Body of pancreas (tissue), 4 donors: ENCODE data around the gene VTN. TPM values are rescaled to one million over a fixed set of nuclear protein-coding genes. Genes with fewer than 3 reads are reported as not detected.

Experiments used
- ATAC-seq: fragments of 150-250 bp; one replicate; pipeline ENCODE4 v1.9.1; 2016
- DNase-seq, 4 donors: peaks; one replicate each; pipeline ENCODE4 v3.0.0-alpha.2; 2019
- H3K27ac ChIP-seq, 4 donors: fragments of 200-600 bp; sonication (generic); 1 replicate in 3 of 4; 2 replicates in 1 of 4; pipeline versions ENCODE4 v1.5.1 to v1.6.1; 2016 to 2019; ENCODE audit warnings: mild to moderate bottlenecking in 1 of 4, mixed read lengths in 1 of 4, moderate library complexity in 1 of 4
- H3K27me3 ChIP-seq, 2 donors: fragments of 200-600 bp; sonication (generic); one replicate each; pipeline ENCODE4 v1.6.0; 2016; ENCODE audit warnings: mild to moderate bottlenecking in 1 of 2
- H3K36me3 ChIP-seq, 2 donors: fragments of 200-600 bp; sonication (generic); replicated peaks in 1 of 2; 2 replicates each; pipeline ENCODE4 v1.5.1; 2016; ENCODE audit warnings: low read depth in 2 of 2; ENCODE audit not compliant: insufficient read depth in 1 of 2
- H3K4me1 ChIP-seq: fragments of 200-600 bp; sonication (generic); one replicate; pipeline ENCODE4 v1.6.0; 2016
- H3K4me3 ChIP-seq, 2 donors: fragments of 200-600 bp; sonication (generic); 1 replicate in 1 of 2; 2 replicates in 1 of 2; pipeline ENCODE4 v1.5.1; 2016 to 2019
- H3K9me3 ChIP-seq, 3 donors: fragments of 200-600 bp; sonication (generic); 1 replicate in 2 of 3; 2 replicates in 1 of 3; pipeline ENCODE4 v1.5.1; 2016
- POLR2A ChIP-seq, 3 donors: fragments of 450-650 bp; IDR thresholded peaks; one replicate each; pipeline ENCODE4 v1.6.1; 2016; ENCODE audit warnings: antibody characterized with exemption in 3 of 3, mild to moderate bottlenecking in 2 of 3
- WGBS, 2 donors: methylation state at CpG; one replicate each; pipeline ENCODE4 v1.1.5; 2017; 5-methylcytosine and 5-hydroxymethylcytosine counted together
- intact Hi-C: fragments of 100-400 bp; cut with DNase I; formaldehyde crosslinking; loops from one replicate; pipeline ENCODE4 v1.15.1; 2023
- total RNA-seq, 2 donors: library from RNA; depleted of rRNA; stranded (reverse); fragments of >200 nt; gene quantifications; one replicate each; pipeline ENCODE4 v1.1.0, GENCODE V29; 2016
- TF ChIP-seq, protein P1 (sequence below), 7 experiments: fragments of 450-650 bp in 4 of 7; fragments of 200-600 bp in 3 of 7; sonication (generic) in 3 of 7; IDR thresholded peaks; one replicate each; pipeline ENCODE4 v1.5.1; 2016 to 2019; ENCODE audit warnings: antibody characterized with exemption in 7 of 7

The VTN gene
- 1 to 10 TPM; 4.2 to 6.6 TPM for total RNA-seq

GRCh38 chr17:28370035-28370743 is at the start of gene VTN:
Gene VTN, minus strand, starts transcription at chr17:28370307. Its CDS starts 104 bp downstream, at chr17:28370203.
- intact Hi-C loops, result no loop called here
- WGBS, 2 donors, result 4 to 17% methylated on average over 4 to 8 of the region's 8 CpGs
- DNase-seq (peak; percentile 64 to 84 (median 75)), ATAC-seq (peak; percentile 80)
- no peak within 1 kb of the TSS for H3K4me3 ChIP-seq
- H3K36me3 ChIP-seq, result no peaks in the 10 kb centered on the region
- H3K4me1 ChIP-seq, result peaks cover 40% of the 10 kb centered on the region
- H3K9me3 ChIP-seq, result no peaks in the 10 kb centered on the region
- no peaks in the 10 kb centered on the region for H3K27me3 ChIP-seq
- TF ChIP-seq POLR2A (IDR thresholded peaks at IDR 0.05), result no peak
- TF ChIP-seq, protein P1, sequence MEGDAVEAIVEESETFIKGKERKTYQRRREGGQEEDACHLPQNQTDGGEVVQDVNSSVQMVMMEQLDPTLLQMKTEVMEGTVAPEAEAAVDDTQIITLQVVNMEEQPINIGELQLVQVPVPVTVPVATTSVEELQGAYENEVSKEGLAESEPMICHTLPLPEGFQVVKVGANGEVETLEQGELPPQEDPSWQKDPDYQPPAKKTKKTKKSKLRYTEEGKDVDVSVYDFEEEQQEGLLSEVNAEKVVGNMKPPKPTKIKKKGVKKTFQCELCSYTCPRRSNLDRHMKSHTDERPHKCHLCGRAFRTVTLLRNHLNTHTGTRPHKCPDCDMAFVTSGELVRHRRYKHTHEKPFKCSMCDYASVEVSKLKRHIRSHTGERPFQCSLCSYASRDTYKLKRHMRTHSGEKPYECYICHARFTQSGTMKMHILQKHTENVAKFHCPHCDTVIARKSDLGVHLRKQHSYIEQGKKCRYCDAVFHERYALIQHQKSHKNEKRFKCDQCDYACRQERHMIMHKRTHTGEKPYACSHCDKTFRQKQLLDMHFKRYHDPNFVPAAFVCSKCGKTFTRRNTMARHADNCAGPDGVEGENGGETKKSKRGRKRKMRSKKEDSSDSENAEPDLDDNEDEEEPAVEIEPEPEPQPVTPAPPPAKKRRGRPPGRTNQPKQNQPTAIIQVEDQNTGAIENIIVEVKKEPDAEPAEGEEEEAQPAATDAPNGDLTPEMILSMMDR (IDR thresholded peaks at IDR 0.05), result peak in 3 of 7 experiments; percentile 7 to 23 (median 18)
- peak within 1 kb of the TSS; percentile 25 to 82 (median 60) for H3K27ac ChIP-seq

- Histone ChIP-seq H3K4me1 (no peaks in the 10 kb centered on the region), H3K36me3 (no peaks in the 10 kb centered on the region), H3K27ac (no peak overlapping the region), H3K4me3 (no peak overlapping the region), H3K9me3 (no peaks in the 10 kb centered on the region), H3K27me3 (no peaks in the 10 kb centered on the region)
- ATAC-seq (peak; percentile 96), DNase-seq (peak; percentile 72 to 81 (median 80))
- 12 to 18% methylated on average over 9 to 13 of the region's 13 CpGs for WGBS, 2 donors
- TF ChIP-seq POLR2A (IDR thresholded peaks at IDR 0.05), result no peak
- TF ChIP-seq, protein P1 (IDR thresholded peaks at IDR 0.05), result peak; percentile 49 to 74 (median 70)
- intact Hi-C loops, result no loop called here
These were observed 46.7 kb upstream of the VTN start for GRCh38 chr17:28416703-28417311.

- ATAC-seq, result no peak
- TF ChIP-seq POLR2A (IDR thresholded peaks at IDR 0.05), result no peak
- TF ChIP-seq, protein P1 (IDR thresholded peaks at IDR 0.05), result no peak
- no peak for DNase-seq
- H3K4me1 ChIP-seq, result no peaks in the 10 kb centered on the region
- no peak overlapping the region for H3K27ac ChIP-seq
- WGBS, 2 donors, result 90 to 96% methylated on average over 3 of the region's 3 CpGs
- H3K36me3 ChIP-seq, result no peaks in the 10 kb centered on the region
- no peaks in the 10 kb centered on the region for H3K9me3 ChIP-seq
- no peak overlapping the region for H3K4me3 ChIP-seq
- intact Hi-C loops, result no loop called here
- no peaks in the 10 kb centered on the region for H3K27me3 ChIP-seq
These were observed 45.8 kb upstream of the VTN start for GRCh38 chr17:28415886-28416285.

DNA sequence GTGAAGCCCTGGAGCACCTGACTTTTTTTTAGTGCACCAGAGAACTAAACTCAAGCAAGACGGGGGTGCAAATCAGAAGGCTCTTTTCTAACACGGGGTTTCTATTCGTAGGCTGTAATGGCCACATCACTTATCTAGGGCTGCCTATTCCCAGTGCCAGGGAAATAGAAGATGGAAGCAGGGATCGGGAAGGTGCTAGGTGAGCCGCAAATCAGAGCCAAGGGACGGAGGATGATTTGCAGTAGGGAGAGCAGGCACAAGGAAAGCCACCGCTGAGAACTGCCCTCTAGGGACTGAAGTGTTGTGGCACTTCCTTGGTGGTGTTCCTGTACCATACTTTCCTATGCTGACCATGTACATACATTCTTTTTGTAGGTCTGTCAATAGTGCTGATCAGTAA is 43.7 kb upstream of the VTN start:
- no peaks in the 10 kb centered on the region for H3K36me3 ChIP-seq
- no peak for TF ChIP-seq POLR2A (IDR thresholded peaks at IDR 0.05)
- TF ChIP-seq, protein P1 (IDR thresholded peaks at IDR 0.05), result no peak
- no peaks in the 10 kb centered on the region for H3K9me3 ChIP-seq
- ATAC-seq (no peak), DNase-seq (no peak)
- no peak overlapping the region for H3K4me3 ChIP-seq
- no peaks in the 10 kb centered on the region for H3K4me1 ChIP-seq
- no peak overlapping the region for H3K27ac ChIP-seq
- intact Hi-C loops, result no loop called here
- WGBS, 2 donors, result 58 to 63% methylated on average over 7 of the region's 7 CpGs
- H3K27me3 ChIP-seq, result no peaks in the 10 kb centered on the region
